ENCODE measurements around the gene SUGCT. TPM values are rescaled to one million over a fixed set of nuclear protein-coding genes. Genes with fewer than 3 reads are reported as not detected.

The SUGCT gene
- total RNA-seq, 1 experiment from 2014 or later = 4.6 TPM

DNA sequence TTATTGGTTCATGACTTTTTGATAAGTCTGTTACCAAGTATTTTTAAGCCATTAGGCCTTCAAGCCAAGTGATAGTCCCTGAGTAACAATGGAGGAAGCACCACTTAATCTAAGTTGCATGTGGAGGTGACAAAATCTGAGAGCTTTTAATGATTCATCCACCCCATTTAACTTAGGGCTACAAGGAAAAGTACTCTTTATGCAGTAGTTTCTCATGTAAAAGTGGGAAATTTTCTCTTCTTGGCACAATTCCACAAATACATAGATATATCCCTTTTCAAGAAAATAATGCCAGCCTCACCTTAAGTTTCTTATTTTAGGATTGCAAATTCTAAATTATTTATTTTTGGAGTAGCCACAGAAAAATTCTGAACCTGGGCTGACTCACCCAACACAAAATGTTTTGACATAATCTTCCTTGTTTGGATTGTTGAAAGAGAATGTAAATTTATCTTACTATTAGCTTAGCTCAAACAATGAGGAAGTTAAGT is 85.7 kb downstream of the SUGCT start:
- Mint-ChIP-seq H3K9me3 (peaks cover 18% of the 10 kb centered on the region), H3K4me1 (no peaks in the 10 kb centered on the region), H3K27me3 (ENCODE audit: low read depth) (no peaks in the 10 kb centered on the region), H3K27ac (no peak overlapping the region), H3K36me3 (peaks cover 22% of the 10 kb centered on the region), H3K4me3 (no peak overlapping the region)
- DNase-seq (ENCODE audit: low spot score) = no peak
- ATAC-seq = no peak
- ChIA-PET CTCF (interaction anchor here (1.2 kb wide), 1 partner anchor 286 kb away, joined by 4 read pairs; no protein-coding TSS in a partner anchor), POLR2A (no interaction called here)
- no peak for TF ChIP-seq PRRX2 (CRISPR knock-in tag; IDR thresholded peaks at IDR 0.05)
- TF ChIP-seq GABPB1 (CRISPR knock-in tag; IDR thresholded peaks at IDR 0.05) = no peak
- TF ChIP-seq ZNF232 (CRISPR knock-in tag; IDR thresholded peaks at IDR 0.05) = no peak
- TF ChIP-seq, protein P1, sequence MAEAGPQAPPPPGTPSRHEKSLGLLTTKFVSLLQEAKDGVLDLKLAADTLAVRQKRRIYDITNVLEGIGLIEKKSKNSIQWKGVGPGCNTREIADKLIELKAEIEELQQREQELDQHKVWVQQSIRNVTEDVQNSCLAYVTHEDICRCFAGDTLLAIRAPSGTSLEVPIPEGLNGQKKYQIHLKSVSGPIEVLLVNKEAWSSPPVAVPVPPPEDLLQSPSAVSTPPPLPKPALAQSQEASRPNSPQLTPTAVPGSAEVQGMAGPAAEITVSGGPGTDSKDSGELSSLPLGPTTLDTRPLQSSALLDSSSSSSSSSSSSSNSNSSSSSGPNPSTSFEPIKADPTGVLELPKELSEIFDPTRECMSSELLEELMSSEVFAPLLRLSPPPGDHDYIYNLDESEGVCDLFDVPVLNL (CRISPR knock-in tag; IDR thresholded peaks at IDR 0.05; ENCODE audit: borderline replicate concordance, low read depth) = no peak
- no peak for TF ChIP-seq TCF7 (CRISPR knock-in tag; IDR thresholded peaks at IDR 0.05; ENCODE audit: low read depth)
- TF ChIP-seq PRDM15 (CRISPR knock-in tag; IDR thresholded peaks at IDR 0.05) = no peak
- TF ChIP-seq ZNF671 (CRISPR knock-in tag; IDR thresholded peaks at IDR 0.05) = no peak
- TF ChIP-seq TP53 (CRISPR knock-in tag; IDR thresholded peaks at IDR 0.05) = no peak

- peaks cover 22% of the 10 kb centered on the region for H3K36me3 Mint-ChIP-seq
- TF ChIP-seq NR3C1 (CRISPR knock-in tag; conservative IDR thresholded peaks at IDR 0.05; ENCODE audit: low read depth) (no peak), USF1 (CRISPR knock-in tag; IDR thresholded peaks at IDR 0.05) (no peak), ZNF425 (CRISPR knock-in tag; conservative IDR thresholded peaks at IDR 0.05) (no peak), NR2C2 (CRISPR knock-in tag; IDR thresholded peaks at IDR 0.05) (no peak), ZNF281 (CRISPR knock-in tag; IDR thresholded peaks at IDR 0.05) (no peak), RORB (CRISPR knock-in tag; IDR thresholded peaks at IDR 0.05) (no peak), GTF2I (CRISPR knock-in tag; conservative IDR thresholded peaks at IDR 0.05) (no peak), OVOL2 (CRISPR knock-in tag; IDR thresholded peaks at IDR 0.05; ENCODE audit: borderline replicate concordance) (no peak), ATF6 (CRISPR knock-in tag; IDR thresholded peaks at IDR 0.05) (no peak), KAT7 (CRISPR knock-in tag; IDR thresholded peaks at IDR 0.05; ENCODE audit: borderline replicate concordance) (no peak), CBFB (CRISPR knock-in tag; IDR thresholded peaks at IDR 0.05; ENCODE audit: low read depth) (no peak), ZBTB21 (CRISPR knock-in tag; IDR thresholded peaks at IDR 0.05; ENCODE audit: borderline replicate concordance) (no peak)
- TF ChIP-seq, protein P2, sequence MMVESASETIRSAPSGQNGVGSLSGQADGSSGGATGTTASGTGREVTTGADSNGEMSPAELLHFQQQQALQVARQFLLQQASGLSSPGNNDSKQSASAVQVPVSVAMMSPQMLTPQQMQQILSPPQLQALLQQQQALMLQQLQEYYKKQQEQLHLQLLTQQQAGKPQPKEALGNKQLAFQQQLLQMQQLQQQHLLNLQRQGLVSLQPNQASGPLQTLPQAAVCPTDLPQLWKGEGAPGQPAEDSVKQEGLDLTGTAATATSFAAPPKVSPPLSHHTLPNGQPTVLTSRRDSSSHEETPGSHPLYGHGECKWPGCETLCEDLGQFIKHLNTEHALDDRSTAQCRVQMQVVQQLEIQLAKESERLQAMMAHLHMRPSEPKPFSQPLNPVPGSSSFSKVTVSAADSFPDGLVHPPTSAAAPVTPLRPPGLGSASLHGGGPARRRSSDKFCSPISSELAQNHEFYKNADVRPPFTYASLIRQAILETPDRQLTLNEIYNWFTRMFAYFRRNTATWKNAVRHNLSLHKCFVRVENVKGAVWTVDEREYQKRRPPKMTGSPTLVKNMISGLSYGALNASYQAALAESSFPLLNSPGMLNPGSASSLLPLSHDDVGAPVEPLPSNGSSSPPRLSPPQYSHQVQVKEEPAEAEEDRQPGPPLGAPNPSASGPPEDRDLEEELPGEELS (CRISPR knock-in tag; IDR thresholded peaks at IDR 0.05) = no peak
- DNase-seq (ENCODE audit: low spot score) (no peak), ATAC-seq (no peak)
- no peaks in the 10 kb centered on the region for H3K27me3 Mint-ChIP-seq (ENCODE audit: low read depth)
- CTCF ChIA-PET = no interaction called here
- no peak overlapping the region for H3K4me3 Mint-ChIP-seq
- POLR2A ChIA-PET = no interaction called here
- no peak overlapping the region for H3K27ac Mint-ChIP-seq
- no peaks in the 10 kb centered on the region for H3K4me1 Mint-ChIP-seq
- peaks cover 18% of the 10 kb centered on the region for H3K9me3 Mint-ChIP-seq
Measured at GRCh38 chr7:40221836-40222235, 87.0 kb downstream of the SUGCT start.
